HUES6 (cell line): Measurements from ENCODE around the gene PAK4.

ENCODE experiments used
- H3K27ac ChIP-seq: 2 replicates; pipeline ENCODE4 v1.7.0; 2013; ENCODE audit warnings: low read depth, mild to moderate bottlenecking, low read length, inconsistent platforms
- H3K27me3 ChIP-seq: 2 replicates; pipeline ENCODE4 v1.6.1; 2013; ENCODE audit warnings: low read length; ENCODE audit not compliant: control insufficient read depth, insufficient read depth
- H3K36me3 ChIP-seq: 2 replicates; pipeline ENCODE4 v1.6.1; 2013; ENCODE audit warnings: low read length; ENCODE audit not compliant: control insufficient read depth, insufficient read depth
- H3K4me1 ChIP-seq: 2 replicates; pipeline ENCODE4 v1.6.1; 2013; ENCODE audit warnings: low read length; ENCODE audit not compliant: control insufficient read depth, insufficient read depth
- H3K4me3 ChIP-seq: 2 replicates; pipeline ENCODE4 v1.5.1; 2013; ENCODE audit warnings: low read depth, low read length
- H3K9ac ChIP-seq: one replicate; pipeline ENCODE4 v1.6.1; 2013; ENCODE audit warnings: mild to moderate bottlenecking, low read length
- H3K9me3 ChIP-seq: 2 replicates; pipeline ENCODE4 v1.6.1; 2013; ENCODE audit warnings: low read depth, low read length; ENCODE audit not compliant: control insufficient read depth, insufficient read depth

Gene PAK4

DNA sequence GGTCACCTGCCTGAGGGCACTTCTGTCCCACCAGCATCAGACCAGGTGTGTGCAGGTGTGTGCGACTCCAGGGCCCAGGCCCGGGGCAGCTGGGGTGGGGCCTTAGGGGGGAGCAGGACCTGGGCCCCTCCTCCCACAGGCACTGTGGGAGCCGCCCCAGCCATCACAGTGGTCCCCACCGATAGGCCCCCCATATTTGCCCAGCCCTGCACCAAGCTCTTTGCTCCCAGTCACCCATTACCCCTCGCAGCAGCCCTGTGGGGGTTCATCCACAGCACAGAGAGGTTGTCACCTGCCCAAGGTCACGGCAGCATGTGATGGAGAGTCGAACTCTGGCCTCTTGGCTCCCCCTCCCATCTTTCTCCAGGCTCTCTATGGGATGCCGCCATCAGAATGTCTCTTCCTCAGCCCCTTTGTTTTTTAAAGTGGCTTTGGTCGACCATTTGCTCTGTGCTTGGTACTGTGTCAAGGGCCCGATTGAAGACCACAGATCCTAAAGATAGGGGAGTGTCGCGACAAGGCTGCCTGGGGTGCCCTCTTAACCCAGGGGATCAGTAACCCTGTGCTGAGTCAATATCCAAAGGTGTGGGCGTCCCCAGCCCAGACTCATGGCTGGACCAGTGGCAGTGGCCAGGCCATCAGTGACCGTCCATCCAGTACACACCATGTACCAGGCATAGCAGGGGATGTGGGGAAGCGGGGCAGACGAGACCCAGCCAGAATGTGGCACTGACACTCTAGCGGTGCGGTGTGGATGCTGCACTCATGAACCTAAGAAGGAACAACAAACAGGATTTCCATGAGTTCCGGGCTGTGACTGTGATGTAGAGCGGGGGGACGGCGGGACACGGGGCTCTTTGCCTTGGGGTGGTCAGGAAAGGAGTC lies 42.9 kb downstream of the PAK4 start:
- Histone ChIP-seq H3K27ac (no peak overlapping the region), H3K9me3 (no peaks in the 10 kb centered on the region), H3K27me3 (no peaks in the 10 kb centered on the region), H3K4me1 (peaks cover 25% of the 10 kb centered on the region), H3K4me3 (no peak overlapping the region), H3K36me3 (peaks cover 13% of the 10 kb centered on the region), H3K9ac (no peak overlapping the region)

DNA sequence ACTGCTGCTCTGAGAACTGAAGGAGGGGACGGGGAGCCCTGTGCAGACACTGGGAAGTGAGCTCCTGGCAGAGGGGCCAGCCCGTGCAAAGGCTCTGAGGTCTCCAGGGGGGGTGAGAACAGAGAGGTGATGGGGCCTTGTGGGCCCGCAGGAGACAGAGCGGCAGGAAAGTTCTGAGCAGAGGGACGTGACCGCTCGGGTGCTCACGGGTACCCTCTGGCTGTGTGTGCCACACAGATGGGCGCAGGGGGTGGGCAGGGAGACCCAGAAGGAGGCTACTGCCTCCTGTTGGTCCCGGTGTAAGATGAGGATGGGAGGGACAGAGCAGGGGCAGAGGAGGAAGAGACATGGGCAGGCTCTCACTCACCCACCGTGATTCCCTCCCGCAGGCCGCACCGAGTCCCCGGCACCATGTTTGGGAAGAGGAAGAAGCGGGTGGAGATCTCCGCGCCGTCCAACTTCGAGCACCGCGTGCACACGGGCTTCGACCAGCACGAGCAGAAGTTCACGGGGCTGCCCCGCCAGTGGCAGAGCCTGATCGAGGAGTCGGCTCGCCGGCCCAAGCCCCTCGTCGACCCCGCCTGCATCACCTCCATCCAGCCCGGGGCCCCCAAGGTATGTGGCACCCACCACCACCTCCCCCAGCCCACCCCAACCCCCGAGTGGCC lies 43.7 kb downstream of the PAK4 start:
- Histone ChIP-seq H3K27me3 (no peaks in the 10 kb centered on the region), H3K4me1 (peaks cover 25% of the 10 kb centered on the region), H3K27ac (no peak overlapping the region), H3K36me3 (peaks cover 15% of the 10 kb centered on the region), H3K9ac (no peak overlapping the region), H3K4me3 (no peak overlapping the region), H3K9me3 (no peaks in the 10 kb centered on the region)

DNA sequence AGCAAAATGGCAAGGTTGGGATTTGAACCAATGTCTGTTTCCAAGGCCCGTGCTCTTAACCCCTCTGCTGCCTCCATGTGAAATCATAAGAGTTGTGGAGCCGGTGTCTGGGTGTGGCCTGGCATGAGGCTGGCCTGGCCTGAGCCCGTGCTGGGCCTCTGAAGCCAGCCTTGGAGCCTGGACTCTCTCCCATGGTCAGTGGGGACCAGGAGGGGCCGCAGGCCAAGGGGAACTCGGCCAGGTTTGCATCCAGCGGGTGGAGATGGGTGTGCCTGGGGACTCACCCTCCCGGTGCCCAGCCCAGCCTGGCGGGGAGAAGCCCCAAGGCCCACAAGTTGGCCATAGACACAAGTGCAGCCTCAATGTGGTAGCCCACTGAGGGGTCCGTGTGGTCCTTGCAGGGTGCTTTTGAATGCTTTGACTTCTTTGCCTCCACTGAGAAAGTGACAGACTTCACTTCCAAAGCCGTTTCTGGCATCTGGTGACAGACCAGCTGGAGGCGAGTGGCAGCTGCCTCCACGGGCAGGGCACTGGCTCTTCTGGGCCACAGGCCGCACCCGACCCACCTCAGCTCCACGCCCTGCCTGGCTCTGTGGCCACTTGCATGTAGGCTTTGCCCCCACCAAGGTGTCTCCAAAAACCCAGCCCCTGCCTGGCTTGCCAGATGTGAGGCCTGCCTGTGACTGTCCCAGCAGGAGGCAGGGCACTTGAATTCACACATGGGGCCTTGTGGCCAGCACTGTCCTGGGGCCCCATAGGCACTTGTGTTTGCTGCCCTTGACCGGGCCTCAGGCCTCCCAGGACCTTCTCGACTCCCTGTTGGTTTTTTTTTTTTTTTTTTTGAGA lies 45.0 kb downstream of the PAK4 start:
- peaks cover 25% of the 10 kb centered on the region for H3K4me1 ChIP-seq
- H3K27ac ChIP-seq: no peak overlapping the region
- H3K27me3 ChIP-seq: no peaks in the 10 kb centered on the region
- no peak overlapping the region for H3K9ac ChIP-seq
- peaks cover 27% of the 10 kb centered on the region for H3K36me3 ChIP-seq
- no peaks in the 10 kb centered on the region for H3K9me3 ChIP-seq
- no peak overlapping the region for H3K4me3 ChIP-seq

DNA sequence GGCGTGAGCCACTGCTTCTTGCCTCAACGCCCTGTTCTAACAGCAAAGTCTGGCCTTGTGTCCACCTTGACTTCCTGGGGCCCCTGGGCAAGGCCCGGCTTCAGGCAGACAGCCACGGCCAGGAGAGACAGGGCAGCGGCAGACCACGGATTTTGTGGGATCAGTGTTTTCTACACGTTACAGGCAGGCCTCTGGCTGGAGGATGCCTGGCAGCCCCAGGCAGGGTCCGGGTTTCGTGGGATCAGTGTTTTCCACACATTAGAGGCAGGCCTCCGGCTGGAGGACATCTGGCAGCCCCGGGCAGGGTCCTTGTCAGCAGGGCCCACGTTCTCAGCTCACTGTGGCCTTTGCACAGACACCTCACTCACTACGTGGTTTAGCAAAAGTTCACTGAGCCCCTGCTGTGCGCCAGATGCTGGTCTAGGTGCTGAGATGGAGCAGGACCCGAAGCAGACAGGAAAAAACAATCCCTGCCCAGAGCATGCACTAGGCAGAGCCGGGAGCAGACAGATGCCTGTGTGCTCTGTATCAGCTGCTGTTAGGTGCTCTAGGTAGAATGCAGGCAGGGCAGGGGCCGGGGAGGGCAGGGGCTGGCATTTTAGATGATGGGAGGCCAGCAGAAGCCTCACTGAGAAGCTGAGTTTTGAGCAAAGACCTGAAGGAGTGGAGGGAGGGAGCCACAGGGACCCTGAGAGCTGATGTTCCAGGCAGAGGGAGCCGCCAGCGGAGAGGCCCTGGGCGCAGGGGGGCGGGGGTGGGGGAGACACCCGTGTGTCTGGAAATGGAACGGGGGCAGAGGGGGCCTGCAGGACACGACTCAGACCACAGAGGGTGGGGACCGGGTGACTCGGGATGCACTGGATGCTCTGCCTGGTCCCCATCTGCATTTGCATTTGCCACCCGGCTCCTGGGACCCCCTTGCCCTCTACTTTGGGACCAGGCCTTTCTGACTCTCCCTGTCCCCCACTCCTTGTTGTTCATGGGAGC lies 46.2 kb downstream of the PAK4 start:
- H3K36me3 ChIP-seq: peaks cover 38% of the 10 kb centered on the region
- H3K4me3 ChIP-seq: no peak overlapping the region
- H3K9ac ChIP-seq: no peak overlapping the region
- H3K27me3 ChIP-seq: no peaks in the 10 kb centered on the region
- H3K4me1 ChIP-seq: peaks cover 20% of the 10 kb centered on the region
- no peak overlapping the region for H3K27ac ChIP-seq
- H3K9me3 ChIP-seq: no peaks in the 10 kb centered on the region

DNA sequence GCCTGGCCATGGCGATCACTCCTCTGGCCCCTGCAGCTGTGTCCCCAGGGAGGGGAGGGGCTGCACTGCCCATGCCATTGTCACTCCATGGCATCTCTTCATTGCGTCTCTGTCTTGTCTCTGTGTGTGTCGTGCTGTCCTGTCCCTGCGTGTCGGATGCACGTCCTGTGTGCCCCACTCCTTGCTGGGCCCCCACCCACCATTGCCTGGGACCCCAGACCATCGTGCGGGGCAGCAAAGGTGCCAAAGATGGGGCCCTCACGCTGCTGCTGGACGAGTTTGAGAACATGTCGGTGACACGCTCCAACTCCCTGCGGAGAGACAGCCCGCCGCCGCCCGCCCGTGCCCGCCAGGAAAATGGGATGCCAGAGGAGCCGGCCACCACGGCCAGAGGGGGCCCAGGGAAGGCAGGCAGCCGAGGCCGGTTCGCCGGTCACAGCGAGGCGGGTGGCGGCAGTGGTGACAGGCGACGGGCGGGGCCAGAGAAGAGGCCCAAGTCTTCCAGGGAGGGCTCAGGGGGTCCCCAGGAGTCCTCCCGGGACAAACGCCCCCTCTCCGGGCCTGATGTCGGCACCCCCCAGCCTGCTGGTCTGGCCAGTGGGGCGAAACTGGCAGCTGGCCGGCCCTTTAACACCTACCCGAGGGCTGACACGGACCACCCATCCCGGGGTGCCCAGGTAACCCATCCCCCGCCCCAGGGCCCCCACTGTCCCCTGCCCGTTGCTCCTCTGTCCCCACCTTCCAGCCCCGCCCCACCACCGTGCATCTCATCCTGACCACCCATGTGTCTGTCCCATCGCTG lies 47.3 kb downstream of the PAK4 start:
- Histone ChIP-seq H3K9ac (no peak overlapping the region), H3K36me3 (peaks cover 43% of the 10 kb centered on the region), H3K27ac (no peak overlapping the region), H3K4me3 (no peak overlapping the region), H3K9me3 (no peaks in the 10 kb centered on the region), H3K27me3 (no peaks in the 10 kb centered on the region), H3K4me1 (peaks cover 9% of the 10 kb centered on the region; the same call in 1 of the 2 replicates)

DNA sequence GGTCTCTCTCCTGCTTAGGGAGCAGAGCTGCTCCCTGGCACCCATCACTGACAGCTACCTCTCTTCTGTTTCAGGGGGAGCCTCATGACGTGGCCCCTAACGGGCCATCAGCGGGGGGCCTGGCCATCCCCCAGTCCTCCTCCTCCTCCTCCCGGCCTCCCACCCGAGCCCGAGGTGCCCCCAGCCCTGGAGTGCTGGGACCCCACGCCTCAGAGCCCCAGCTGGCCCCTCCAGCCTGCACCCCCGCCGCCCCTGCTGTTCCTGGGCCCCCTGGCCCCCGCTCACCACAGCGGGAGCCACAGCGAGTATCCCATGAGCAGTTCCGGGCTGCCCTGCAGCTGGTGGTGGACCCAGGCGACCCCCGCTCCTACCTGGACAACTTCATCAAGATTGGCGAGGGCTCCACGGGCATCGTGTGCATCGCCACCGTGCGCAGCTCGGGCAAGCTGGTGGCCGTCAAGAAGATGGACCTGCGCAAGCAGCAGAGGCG lies 48.0 kb downstream of the PAK4 start:
- Histone ChIP-seq H3K9ac (no peak overlapping the region), H3K4me1 (peaks cover 7% of the 10 kb centered on the region; the same call in 1 of the 2 replicates), H3K36me3 (peaks cover 49% of the 10 kb centered on the region), H3K27ac (no peak overlapping the region), H3K4me3 (no peak overlapping the region), H3K27me3 (no peaks in the 10 kb centered on the region), H3K9me3 (no peaks in the 10 kb centered on the region)

DNA sequence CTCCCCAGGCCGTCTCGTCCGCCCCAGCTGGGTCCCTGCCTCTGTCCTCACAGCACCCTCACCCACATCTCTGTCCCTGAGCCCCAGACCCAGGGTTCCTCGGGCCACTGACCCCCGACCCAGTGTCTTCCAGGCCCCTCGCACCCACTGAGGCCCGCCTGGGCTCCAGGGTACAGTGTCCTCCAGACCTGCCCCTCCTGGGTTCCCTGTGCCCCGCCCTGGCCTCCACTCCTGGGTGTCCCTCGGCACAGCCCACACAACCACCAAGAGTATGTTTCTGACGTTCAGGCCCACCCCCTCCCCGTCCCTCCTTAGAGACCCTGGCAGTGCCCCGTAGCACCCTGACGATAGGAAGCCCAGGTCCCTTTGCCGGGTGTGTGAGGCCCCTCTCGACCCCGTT lies 48.6 kb downstream of the PAK4 start:
- peaks cover 54% of the 10 kb centered on the region for H3K36me3 ChIP-seq

DNA sequence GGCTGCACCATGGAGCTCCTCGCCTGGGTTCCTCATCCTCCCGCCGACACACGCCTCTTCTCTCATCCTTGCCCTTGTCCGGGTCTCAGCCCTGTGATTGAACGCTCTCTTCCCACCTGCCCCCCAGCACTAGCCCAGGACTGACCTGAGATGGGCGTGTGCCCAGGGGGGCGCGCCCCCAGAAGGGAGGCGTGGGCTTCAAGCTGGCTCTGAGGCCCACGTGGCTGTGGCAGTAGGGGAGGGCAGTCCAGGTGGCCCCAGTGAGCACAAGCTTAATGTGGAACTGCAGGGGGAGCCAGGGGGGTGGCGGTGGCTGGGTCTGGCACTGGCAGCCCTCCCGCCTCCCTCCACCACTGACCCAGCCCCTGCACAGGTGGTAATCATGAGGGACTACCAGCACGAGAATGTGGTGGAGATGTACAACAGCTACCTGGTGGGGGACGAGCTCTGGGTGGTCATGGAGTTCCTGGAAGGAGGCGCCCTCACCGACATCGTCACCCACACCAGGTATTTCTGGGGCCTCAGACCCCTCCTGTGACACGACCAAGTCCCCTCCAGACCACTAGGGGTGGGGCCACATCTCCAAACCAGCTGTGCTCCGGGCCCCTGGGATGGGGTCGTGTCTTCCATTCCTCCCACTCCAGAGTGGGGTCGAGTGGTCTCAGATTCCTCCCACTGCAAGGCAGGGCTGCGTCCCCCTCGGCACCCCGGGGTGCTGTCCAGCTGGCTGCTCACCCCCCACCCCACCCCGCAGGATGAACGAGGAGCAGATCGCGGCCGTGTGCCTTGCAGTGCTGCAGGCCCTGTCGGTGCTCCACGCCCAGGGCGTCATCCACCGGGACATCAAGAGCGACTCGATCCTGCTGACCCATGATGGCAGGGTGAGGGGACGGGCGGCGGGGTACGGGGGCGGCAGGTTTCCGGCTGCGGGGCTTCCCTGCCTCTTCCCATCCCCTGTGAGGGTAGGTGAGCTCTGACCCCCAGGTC lies 49.3 kb downstream of the PAK4 start:
- peaks cover 53% of the 10 kb centered on the region for H3K36me3 ChIP-seq
- no peak overlapping the region for H3K9ac ChIP-seq
- H3K27ac ChIP-seq: no peak overlapping the region
- H3K4me3 ChIP-seq: no peak overlapping the region
- H3K9me3 ChIP-seq: no peaks in the 10 kb centered on the region
- no peaks in the 10 kb centered on the region for H3K27me3 ChIP-seq
- H3K4me1 ChIP-seq: peaks cover 3% of the 10 kb centered on the region; the same call in 1 of the 2 replicates

More for the DNA sequence above, 48.6 kb downstream of the PAK4 start:
- no peaks in the 10 kb centered on the region for H3K9me3 ChIP-seq
- no peak overlapping the region for H3K4me3 ChIP-seq
- H3K27me3 ChIP-seq: no peaks in the 10 kb centered on the region
- no peak overlapping the region for H3K27ac ChIP-seq
- H3K9ac ChIP-seq: no peak overlapping the region
- peaks cover 3% of the 10 kb centered on the region; the same call in 1 of the 2 replicates for H3K4me1 ChIP-seq

DNA sequence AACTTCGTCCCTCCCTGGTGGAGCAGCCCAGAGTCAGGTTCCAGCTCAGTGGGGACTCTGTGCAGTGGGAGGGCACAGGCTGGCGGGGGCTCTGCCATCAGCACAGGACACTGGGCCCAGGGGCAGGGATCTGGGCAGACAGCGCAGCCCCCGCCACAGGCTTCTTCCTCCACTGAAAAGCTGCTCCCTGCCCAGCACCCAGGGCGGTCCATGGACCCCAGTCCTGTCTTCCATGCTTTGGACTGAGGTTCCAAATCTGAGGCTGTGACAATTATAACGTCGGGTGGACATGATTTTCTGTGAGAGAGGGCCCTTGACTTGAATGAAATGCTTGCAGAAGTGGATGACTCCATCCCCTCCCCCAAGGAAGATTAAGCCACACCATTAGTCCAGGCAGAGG lies 50.0 kb downstream of the PAK4 start:
- Histone ChIP-seq H3K36me3 (peaks cover 53% of the 10 kb centered on the region), H3K4me1 (peaks cover 3% of the 10 kb centered on the region; the same call in 1 of the 2 replicates), H3K9me3 (no peaks in the 10 kb centered on the region), H3K27me3 (no peaks in the 10 kb centered on the region), H3K4me3 (no peak overlapping the region), H3K27ac (no peak overlapping the region), H3K9ac (no peak overlapping the region)
